Neural cell (in vitro differentiated cells): ENCODE measurements around the gene MUC5B. TPM values are rescaled to one million over a fixed set of nuclear protein-coding genes. Genes with fewer than 3 reads are reported as not detected.

Source experiments
- H2AFZ ChIP-seq: fragments of 200-600, 300-800 bp; sonication (generic), shearing (Covaris generic); 2 replicates; pipeline ENCODE4 v1.6.0; 2014; ENCODE audit warnings: low read depth, mild to moderate bottlenecking, antibody characterized with exemption, low read length, moderate library complexity
- H3F3A ChIP-seq: fragments of 200-600 bp; shearing (Covaris generic); 2 replicates; pipeline ENCODE4 v1.6.1; 2016; ENCODE audit warnings: mild to moderate bottlenecking, moderate library complexity, mixed read lengths, antibody characterized with exemption, low read length; ENCODE audit not compliant: insufficient read depth, poor library complexity, severe bottlenecking
- H3K27ac ChIP-seq: fragments of 200-600, 300-800 bp; sonication (generic), shearing (Covaris generic); 2 replicates; pipeline ENCODE4 v1.5.1; 2014; ENCODE audit warnings: mild to moderate bottlenecking, low read length, moderate library complexity
- H3K27me3 ChIP-seq: fragments of 300-800, 200-600 bp; sonication (generic), shearing (Covaris generic); 2 replicates; pipeline ENCODE4 v1.6.0; 2014; ENCODE audit warnings: mild to moderate bottlenecking, low read depth, low read length, moderate library complexity; ENCODE audit not compliant: insufficient read depth
- H3K36me3 ChIP-seq: fragments of 300-800, 200-600 bp; sonication (generic), shearing (Covaris generic); 2 replicates; pipeline ENCODE4 v1.5.1; 2014; ENCODE audit warnings: mild to moderate bottlenecking, antibody characterized with exemption, low read length, moderate library complexity; ENCODE audit not compliant: insufficient read depth
- H3K4me2 ChIP-seq: fragments of 300-800, 200-600 bp; sonication (generic), shearing (Covaris generic); 2 replicates; pipeline ENCODE4 v1.6.0; 2014; ENCODE audit warnings: mild to moderate bottlenecking, low read length
- H3K4me3 ChIP-seq: fragments of 300-800, 200-600 bp; sonication (generic), shearing (Covaris generic); 2 replicates; pipeline ENCODE4 v1.5.1; 2014; ENCODE audit warnings: mild to moderate bottlenecking, low read length, moderate library complexity
- H3K79me2 ChIP-seq: fragments of 200-600 bp; shearing (Covaris generic); replicated peaks from 2 replicates; pipeline ENCODE4 v1.6.0; 2014; ENCODE audit warnings: mild to moderate bottlenecking, low read length, moderate library complexity; ENCODE audit not compliant: insufficient read depth
- H3K9ac ChIP-seq: fragments of 300-800, 200-600 bp; sonication (generic), shearing (Covaris generic); 2 replicates; pipeline ENCODE4 v1.6.1; 2016; ENCODE audit warnings: mild to moderate bottlenecking, low read length, mixed read lengths
- H3K9me2 ChIP-seq: fragments of 200-600 bp; shearing (Covaris generic); 2 replicates; pipeline ENCODE4 v1.6.1; 2016; ENCODE audit warnings: mild to moderate bottlenecking, low read length, mixed read lengths; ENCODE audit not compliant: insufficient read depth
- H3K9me3 ChIP-seq: fragments of 200-600, 300-800 bp; sonication (generic), shearing (Covaris generic); 2 replicates; pipeline ENCODE4 v1.6.1; 2016; ENCODE audit warnings: mild to moderate bottlenecking, mixed run types, low read length, moderate library complexity, mixed read lengths
- H4K20me1 ChIP-seq: fragments of 200-600 bp; shearing (Covaris generic); 2 replicates; pipeline ENCODE4 v1.6.1; 2016; ENCODE audit warnings: mild to moderate bottlenecking, mixed run types; ENCODE audit not compliant: insufficient read depth
- EP300 ChIP-seq: fragments of 450-650 bp; conservative IDR thresholded peaks from 2 replicates; pipeline ENCODE4 v1.6.1; 2014; ENCODE audit warnings: antibody characterized with exemption, mild to moderate bottlenecking, moderate library complexity; ENCODE audit not compliant: poor library complexity, severe bottlenecking
- EZH2 ChIP-seq: fragments of 200-600, 300-800 bp; shearing (Covaris generic), sonication (generic); IDR thresholded peaks from 2 replicates; pipeline ENCODE4 v1.6.1; 2014; ENCODE audit warnings: antibody characterized with exemption, low read length, borderline replicate concordance, mild to moderate bottlenecking; ENCODE audit not compliant: insufficient read depth, poor library complexity, severe bottlenecking
- RAD21 ChIP-seq: fragments of 450-650 bp; conservative IDR thresholded peaks from 2 replicates; pipeline ENCODE4 v1.6.1; 2014; ENCODE audit warnings: antibody characterized with exemption, mild to moderate bottlenecking, moderate library complexity
- REST ChIP-seq: IDR thresholded peaks from 2 replicates; pipeline ENCODE4 v1.6.1; 2012; ENCODE audit warnings: borderline replicate concordance
- polyA plus RNA-seq: library from polyadenylated mRNA; depleted of rRNA; stranded (reverse); fragments of >200 nt; gene quantifications from 2 replicates; pipeline ENCODE4 v1.2.3, GENCODE V29; 2014
- small RNA-seq, 3 experiments: library from RNA; depleted of rRNA; stranded (forward); fragments of <200 nt; gene quantifications; one replicate each; pipeline ENCODE3, GENCODE V24; 2012
- TF ChIP-seq, protein P1 (sequence below): fragments of 450-650 bp; IDR thresholded peaks from 2 replicates; pipeline ENCODE4 v1.5.1; 2014; ENCODE audit warnings: antibody characterized with exemption, mild to moderate bottlenecking, moderate library complexity; ENCODE audit not compliant: poor library complexity, severe bottlenecking

Gene MUC5B
- polyA plus RNA-seq, 1 donor from 2014 or later = not detected

- Histone ChIP-seq H3K9me2 (no peaks in the 10 kb centered on the region), H4K20me1 (no peaks in the 10 kb centered on the region), H3K4me2 (no peak overlapping the region), H3K27ac (no peak overlapping the region), H3K79me2 (peaks cover 24% of the 10 kb centered on the region), H3K4me3 (peak overlapping the region; percentile 91), H3K27me3 (no peaks in the 10 kb centered on the region), H3F3A (no peaks in the 10 kb centered on the region), H3K9me3 (no peaks in the 10 kb centered on the region), H3K9ac (no peak overlapping the region), H2AFZ (no peak overlapping the region), H3K36me3 (no peaks in the 10 kb centered on the region)
- TF ChIP-seq REST (no peak), EP300 (no peak), RAD21 (no peak), EZH2 (no peak)
- TF ChIP-seq, protein P1, sequence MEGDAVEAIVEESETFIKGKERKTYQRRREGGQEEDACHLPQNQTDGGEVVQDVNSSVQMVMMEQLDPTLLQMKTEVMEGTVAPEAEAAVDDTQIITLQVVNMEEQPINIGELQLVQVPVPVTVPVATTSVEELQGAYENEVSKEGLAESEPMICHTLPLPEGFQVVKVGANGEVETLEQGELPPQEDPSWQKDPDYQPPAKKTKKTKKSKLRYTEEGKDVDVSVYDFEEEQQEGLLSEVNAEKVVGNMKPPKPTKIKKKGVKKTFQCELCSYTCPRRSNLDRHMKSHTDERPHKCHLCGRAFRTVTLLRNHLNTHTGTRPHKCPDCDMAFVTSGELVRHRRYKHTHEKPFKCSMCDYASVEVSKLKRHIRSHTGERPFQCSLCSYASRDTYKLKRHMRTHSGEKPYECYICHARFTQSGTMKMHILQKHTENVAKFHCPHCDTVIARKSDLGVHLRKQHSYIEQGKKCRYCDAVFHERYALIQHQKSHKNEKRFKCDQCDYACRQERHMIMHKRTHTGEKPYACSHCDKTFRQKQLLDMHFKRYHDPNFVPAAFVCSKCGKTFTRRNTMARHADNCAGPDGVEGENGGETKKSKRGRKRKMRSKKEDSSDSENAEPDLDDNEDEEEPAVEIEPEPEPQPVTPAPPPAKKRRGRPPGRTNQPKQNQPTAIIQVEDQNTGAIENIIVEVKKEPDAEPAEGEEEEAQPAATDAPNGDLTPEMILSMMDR = no peak
Measured at GRCh38 chr11:1310772-1311468, 88.1 kb downstream of the MUC5B start.

Small RNA genes within 50 kb of the gene (small RNA-seq; reads per million reads assigned to genes)
- 0 reads per million in 3 experiments for gene MIR6744

Other genes starting within 250 kb of the MUC5B start
- not detected in 2 replicates for gene MUC6, start 186.3 kb upstream of the MUC5B start, polyA plus RNA-seq
- not detected in 2 replicates for gene MUC2, start 148.2 kb upstream of the MUC5B start, polyA plus RNA-seq
- gene MUC5AC, start 65.1 kb upstream of the MUC5B start, polyA plus RNA-seq = not detected in 2 replicates
- gene TOLLIP, start 86.6 kb downstream of the MUC5B start, polyA plus RNA-seq = 24.1 and 31.4 TPM in 2 replicates
- 47.5 and 58.2 TPM in 2 replicates for gene BRSK2, start 166.9 kb downstream of the MUC5B start, polyA plus RNA-seq